ENCODE measurements around the gene MRPL24. TPM values are rescaled to one million over a fixed set of nuclear protein-coding genes. Genes with fewer than 3 reads are reported as not detected.
A peak's percentile ranks its signal among the peaks of the same experiment; 100 is the strongest.

Gene MRPL24
- total and polyA plus RNA-seq, 9 of the 15 experiments (the other 6 are each of a cell fraction or from before 2014, with no cell fraction given) = 74.3 to 267 (median 113) TPM

DNA sequence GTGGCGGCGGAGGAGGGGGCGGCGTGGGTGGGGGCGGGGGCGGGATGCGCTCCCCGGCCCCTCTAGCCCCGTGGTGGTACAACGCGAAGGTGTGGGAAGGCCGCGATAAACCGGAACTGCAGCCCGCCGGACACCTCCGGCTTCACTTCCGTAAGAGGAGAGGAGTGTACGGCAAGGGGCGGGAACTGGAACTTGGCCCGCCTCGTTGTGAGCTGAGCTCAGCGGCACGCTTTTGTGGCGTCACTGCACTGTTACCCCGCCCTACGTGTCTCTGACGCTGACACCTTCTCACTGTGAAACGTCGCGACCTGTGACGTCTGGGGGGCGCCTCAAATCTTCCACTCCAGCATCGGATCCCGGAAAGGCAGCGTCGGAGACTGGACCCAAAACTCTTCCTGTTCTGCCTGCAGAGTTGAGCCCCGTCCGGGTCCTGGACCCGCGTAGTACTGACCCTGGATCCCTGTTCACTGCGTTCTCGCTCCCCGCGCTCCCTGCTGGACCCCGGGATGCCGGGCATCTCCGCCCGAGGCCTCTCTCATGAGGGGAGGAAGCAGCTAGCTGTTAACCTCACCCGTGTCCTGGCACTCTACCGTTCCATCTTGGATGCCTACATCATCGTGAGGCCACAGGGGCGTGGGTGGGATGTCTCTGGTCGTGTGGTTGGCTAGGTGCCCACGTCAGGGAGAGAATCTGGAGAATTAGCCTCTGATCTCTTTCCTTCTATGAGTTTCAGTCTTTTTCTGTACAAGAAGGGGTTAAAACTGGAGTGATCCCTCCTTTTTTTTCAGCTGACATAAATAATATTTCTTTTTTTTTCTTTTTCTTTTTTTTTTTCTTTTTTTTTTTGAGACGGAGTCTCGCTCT lies 12.1 kb downstream of the MRPL24 start, which contains the start of gene ISG20L2 (continued):
- TF ChIP-seq ZNF224 (CRISPR knock-in tag; IDR thresholded peaks at IDR 0.05) (no peak), ID3 (CRISPR knock-in tag; IDR thresholded peaks at IDR 0.05) (no peak), ID3 (tag; IDR thresholded peaks at IDR 0.05) (0 out of 2 replicates have a peak, but pooled peaks have one; percentile 19), EGR1 (conservative IDR thresholded peaks at IDR 0.05) (peak; percentile 74), MLLT1 (IDR thresholded peaks at IDR 0.05) (peak in 1 of 2 experiments; percentile 28; a peak in 1 of 4 replicates), U2AF1 (optimal IDR thresholded peaks at IDR 0.05; ENCODE audit: low read depth, low read length) (no peak), ZNF407 (IDR thresholded peaks at IDR 0.05; ENCODE audit: low read depth) (no peak), POLR2A (conservative IDR thresholded peaks at IDR 0.05) (peak; percentile 59), KDM1A (IDR thresholded peaks at IDR 0.05) (no peak), ZBED1 (IDR thresholded peaks at IDR 0.05) (no peak), CBX8 (IDR thresholded peaks at IDR 0.05; ENCODE audit: borderline replicate concordance, extremely low read depth, low read depth, low read length, poor library complexity, severe bottlenecking) (no peak), HNRNPL (IDR thresholded peaks at IDR 0.05; ENCODE audit: low read depth, low read length) (no peak), ZNF644 (tag; IDR thresholded peaks at IDR 0.05; ENCODE audit: low read depth) (no peak), ZNF778 (CRISPR knock-in tag; IDR thresholded peaks at IDR 0.05) (no peak), NCOA2 (IDR thresholded peaks at IDR 0.05; ENCODE audit: partially characterized antibody in 2 of 2) (no peak)
- TF ChIP-seq, protein P1, sequence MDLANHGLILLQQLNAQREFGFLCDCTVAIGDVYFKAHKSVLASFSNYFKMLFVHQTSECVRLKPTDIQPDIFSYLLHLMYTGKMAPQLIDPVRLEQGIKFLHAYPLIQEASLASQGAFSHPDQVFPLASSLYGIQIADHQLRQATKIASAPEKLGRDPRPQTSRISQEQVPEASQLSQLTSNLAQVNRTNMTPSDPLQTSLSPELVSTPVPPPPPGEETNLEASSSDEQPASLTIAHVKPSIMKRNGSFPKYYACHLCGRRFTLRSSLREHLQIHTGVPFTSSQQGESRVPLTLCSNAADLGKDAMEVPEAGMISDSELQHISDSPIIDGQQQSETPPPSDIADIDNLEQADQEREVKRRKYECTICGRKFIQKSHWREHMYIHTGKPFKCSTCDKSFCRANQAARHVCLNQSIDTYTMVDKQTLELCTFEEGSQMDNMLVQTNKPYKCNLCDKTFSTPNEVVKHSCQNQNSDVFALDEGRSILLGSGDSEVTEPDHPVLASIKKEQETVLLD (IDR thresholded peaks at IDR 0.05) = peak; percentile 86
